ENCODE measurements around the gene EXOG. TPM values are rescaled to one million over a fixed set of nuclear protein-coding genes. Genes with fewer than 3 reads are reported as not detected.

The EXOG gene
- total RNA-seq, 1 donor from 2014 or later, result 26.2 TPM

DNA sequence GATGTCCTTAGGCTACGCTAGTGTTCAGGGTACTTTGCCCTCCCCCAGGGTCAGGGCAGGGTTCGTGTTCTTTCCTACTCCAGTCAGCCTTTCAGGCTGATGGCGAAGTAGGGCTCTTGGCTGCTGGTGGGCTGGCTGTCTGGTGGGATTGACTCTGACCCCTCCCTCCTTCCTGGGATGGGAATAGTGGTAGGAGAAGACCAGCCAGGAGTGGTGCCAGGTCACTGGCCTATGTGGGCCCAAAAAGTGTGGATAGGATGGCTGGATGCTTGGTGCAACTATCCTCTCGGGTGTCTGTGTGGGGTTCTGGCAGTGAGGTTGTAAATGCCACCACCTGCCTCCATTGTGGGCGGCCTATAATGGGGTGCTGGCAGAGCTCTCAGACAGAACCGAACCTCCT is 20.4 kb upstream of the EXOG start:
- peak overlapping the region; percentile 57 for H3K27ac Mint-ChIP-seq (ENCODE audit: unreplicated experiment)
- H3K36me3 Mint-ChIP-seq (ENCODE audit: low read depth), result peaks cover 16% of the 10 kb centered on the region

GRCh38 chr3:38476157-38476756 is 19.9 kb upstream of the EXOG start:
- H3K9me3 Mint-ChIP-seq, result peaks cover 5% of the 10 kb centered on the region
- peaks cover 19% of the 10 kb centered on the region for H3K36me3 Mint-ChIP-seq (ENCODE audit: low read depth)
- no peak for DNase-seq (ENCODE audit: low read depth, low spot score)
- peaks cover 21% of the 10 kb centered on the region for H3K4me1 Mint-ChIP-seq
- H3K27ac Mint-ChIP-seq (ENCODE audit: unreplicated experiment), result no peak overlapping the region
- H3K27me3 Mint-ChIP-seq (ENCODE audit: low read depth), result no peaks in the 10 kb centered on the region
- H3K4me3 Mint-ChIP-seq, result no peak overlapping the region
- TF ChIP-seq, protein P1, sequence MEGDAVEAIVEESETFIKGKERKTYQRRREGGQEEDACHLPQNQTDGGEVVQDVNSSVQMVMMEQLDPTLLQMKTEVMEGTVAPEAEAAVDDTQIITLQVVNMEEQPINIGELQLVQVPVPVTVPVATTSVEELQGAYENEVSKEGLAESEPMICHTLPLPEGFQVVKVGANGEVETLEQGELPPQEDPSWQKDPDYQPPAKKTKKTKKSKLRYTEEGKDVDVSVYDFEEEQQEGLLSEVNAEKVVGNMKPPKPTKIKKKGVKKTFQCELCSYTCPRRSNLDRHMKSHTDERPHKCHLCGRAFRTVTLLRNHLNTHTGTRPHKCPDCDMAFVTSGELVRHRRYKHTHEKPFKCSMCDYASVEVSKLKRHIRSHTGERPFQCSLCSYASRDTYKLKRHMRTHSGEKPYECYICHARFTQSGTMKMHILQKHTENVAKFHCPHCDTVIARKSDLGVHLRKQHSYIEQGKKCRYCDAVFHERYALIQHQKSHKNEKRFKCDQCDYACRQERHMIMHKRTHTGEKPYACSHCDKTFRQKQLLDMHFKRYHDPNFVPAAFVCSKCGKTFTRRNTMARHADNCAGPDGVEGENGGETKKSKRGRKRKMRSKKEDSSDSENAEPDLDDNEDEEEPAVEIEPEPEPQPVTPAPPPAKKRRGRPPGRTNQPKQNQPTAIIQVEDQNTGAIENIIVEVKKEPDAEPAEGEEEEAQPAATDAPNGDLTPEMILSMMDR (conservative IDR thresholded peaks at IDR 0.05), result no peak

More for the DNA sequence above, 20.4 kb upstream of the EXOG start:
- Mint-ChIP-seq H3K27me3 (ENCODE audit: low read depth) (no peaks in the 10 kb centered on the region), H3K9me3 (peaks cover 7% of the 10 kb centered on the region), H3K4me3 (no peak overlapping the region), H3K4me1 (peaks cover 22% of the 10 kb centered on the region)
- TF ChIP-seq, protein P1 (conservative IDR thresholded peaks at IDR 0.05), result no peak
- DNase-seq (ENCODE audit: low read depth, low spot score), result no peak

DNA sequence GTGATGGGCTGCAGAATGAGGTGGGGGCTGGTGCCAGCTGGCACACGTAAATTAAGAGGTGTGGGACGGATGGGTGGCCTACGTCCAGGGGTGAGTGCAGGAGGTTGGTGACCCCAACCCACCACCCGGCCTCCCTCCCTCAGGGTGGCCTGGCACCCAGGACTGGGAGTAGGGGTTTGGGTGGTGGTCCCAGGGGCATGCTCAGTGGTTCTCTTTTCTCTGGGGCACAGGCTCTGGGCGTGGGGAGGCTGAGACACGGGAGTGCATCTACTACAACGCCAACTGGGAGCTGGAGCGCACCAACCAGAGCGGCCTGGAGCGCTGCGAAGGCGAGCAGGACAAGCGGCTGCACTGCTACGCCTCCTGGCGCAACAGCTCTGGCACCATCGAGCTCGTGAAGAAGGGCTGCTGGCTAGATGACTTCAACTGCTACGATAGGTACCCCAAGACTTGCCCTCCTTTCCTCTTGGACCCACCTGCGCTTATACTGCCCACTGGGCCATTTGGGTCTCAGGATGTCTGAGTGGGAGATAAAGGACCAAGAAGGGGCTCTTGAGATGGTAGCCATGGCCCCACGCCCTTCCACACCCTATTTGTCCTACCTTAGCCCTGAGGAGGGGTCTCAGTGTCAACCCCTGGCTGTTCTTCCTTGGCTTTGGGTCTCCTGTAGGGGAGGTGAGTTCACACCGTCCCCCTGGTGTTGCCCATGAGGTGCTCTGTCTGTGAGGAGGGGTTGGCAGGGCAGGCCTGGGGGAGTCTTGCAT is 18.9 kb upstream of the EXOG start:
- TF ChIP-seq, protein P1 (conservative IDR thresholded peaks at IDR 0.05), result no peak
- H3K4me1 Mint-ChIP-seq, result peaks cover 16% of the 10 kb centered on the region
- H3K9me3 Mint-ChIP-seq, result peaks cover 4% of the 10 kb centered on the region
- H3K36me3 Mint-ChIP-seq (ENCODE audit: low read depth), result peaks cover 21% of the 10 kb centered on the region
- DNase-seq (ENCODE audit: low read depth, low spot score), result no peak
- no peak overlapping the region for H3K27ac Mint-ChIP-seq (ENCODE audit: unreplicated experiment)
- H3K4me3 Mint-ChIP-seq, result no peak overlapping the region
- no peaks in the 10 kb centered on the region for H3K27me3 Mint-ChIP-seq (ENCODE audit: low read depth)

GRCh38 chr3:38477839-38478450 is 18.2 kb upstream of the EXOG start:
- DNase-seq (ENCODE audit: low read depth, low spot score), result no peak
- Mint-ChIP-seq H3K9me3 (peaks cover 4% of the 10 kb centered on the region), H3K4me1 (peaks cover 13% of the 10 kb centered on the region), H3K27me3 (ENCODE audit: low read depth) (no peaks in the 10 kb centered on the region), H3K36me3 (ENCODE audit: low read depth) (peaks cover 25% of the 10 kb centered on the region), H3K4me3 (no peak overlapping the region), H3K27ac (ENCODE audit: unreplicated experiment) (no peak overlapping the region)
- TF ChIP-seq, protein P1 (conservative IDR thresholded peaks at IDR 0.05), result no peak

GRCh38 chr3:38478901-38479300 is 17.2 kb upstream of the EXOG start:
- H3K4me3 Mint-ChIP-seq, result no peak overlapping the region
- H3K27me3 Mint-ChIP-seq (ENCODE audit: low read depth), result no peaks in the 10 kb centered on the region

More at GRCh38 chr3:38478901-38479300, 17.2 kb upstream of the EXOG start:
- H3K4me1 Mint-ChIP-seq, result peaks cover 5% of the 10 kb centered on the region
- H3K27ac Mint-ChIP-seq (ENCODE audit: unreplicated experiment), result no peak overlapping the region
- no peaks in the 10 kb centered on the region for H3K9me3 Mint-ChIP-seq
- H3K36me3 Mint-ChIP-seq (ENCODE audit: low read depth), result peaks cover 27% of the 10 kb centered on the region
- TF ChIP-seq, protein P1 (conservative IDR thresholded peaks at IDR 0.05), result no peak
- no peak for DNase-seq (ENCODE audit: low read depth, low spot score)
